ENCODE measurements around the gene ARHGAP6. TPM values are rescaled to one million over a fixed set of nuclear protein-coding genes. Genes with fewer than 3 reads are reported as not detected.

Gene ARHGAP6
- total and polyA plus RNA-seq, 2 experiments from 2014 or later: 0.26 to 0.59 TPM

GRCh38 chrX:11210415-11210801, 455.3 kb downstream of the ARHGAP6 start (continued):
- TF ChIP-seq ZNF462 (CRISPR knock-in tag; IDR thresholded peaks at IDR 0.05): no peak
- no peak for TF ChIP-seq ZNF331 (CRISPR knock-in tag; IDR thresholded peaks at IDR 0.05; ENCODE audit: low read depth)
- TF ChIP-seq CREB1 (CRISPR knock-in tag; IDR thresholded peaks at IDR 0.05; ENCODE audit: low read depth): no peak
- no peak for TF ChIP-seq STAT1 (IDR thresholded peaks at IDR 0.05; ENCODE audit: unreplicated experiment)
- no peak for TF ChIP-seq JUNB (IDR thresholded peaks at IDR 0.05; ENCODE audit: unreplicated experiment)
- no peak for TF ChIP-seq CTCF (conservative IDR thresholded peaks at IDR 0.05; ENCODE audit: low read depth in 2 of 2)

- Histone ChIP-seq H3K9me2 (ENCODE audit: insufficient read depth) (no peaks in the 10 kb centered on the region), H2AFZ (no peak overlapping the region), H3K36me3 (ENCODE audit: insufficient read depth) (no peaks in the 10 kb centered on the region), H3K4me1 (ENCODE audit: insufficient read depth) (no peaks in the 10 kb centered on the region), H3K27ac (ENCODE audit: low read depth) (no peak overlapping the region), H3K4me2 (no peak overlapping the region), H3K79me2 (replicated peaks; ENCODE audit: insufficient read depth) (no peaks in the 10 kb centered on the region), H3K4me3 (no peak overlapping the region), H4K20me1 (replicated peaks; ENCODE audit: insufficient read depth) (no peaks in the 10 kb centered on the region), H3F3A (replicated peaks; ENCODE audit: low read depth) (no peaks in the 10 kb centered on the region), H3K27me3 (ENCODE audit: insufficient read depth) (no peaks in the 10 kb centered on the region)
- DNase-seq (ENCODE audit: low spot score): no peak
- Mint-ChIP-seq H3K4me3 (no peak overlapping the region), H3K36me3 (ENCODE audit: low read depth) (no peaks in the 10 kb centered on the region), H3K4me1 (no peaks in the 10 kb centered on the region), H3K27me3 (ENCODE audit: insufficient read depth, low read depth, poor library complexity) (no peaks in the 10 kb centered on the region), H3K9me3 (no peaks in the 10 kb centered on the region), H3K27ac (no peak overlapping the region)
- no peak for ATAC-seq
- no peak for TF ChIP-seq NANOG (IDR thresholded peaks at IDR 0.05; ENCODE audit: borderline replicate concordance)
These were observed 455.8 kb downstream of the ARHGAP6 start for GRCh38 chrX:11209798-11210414.
